SK-N-SH (cell line): ENCODE data around the gene MAN1A1. TPM values are rescaled to one million over a fixed set of nuclear protein-coding genes. Genes with fewer than 3 reads are reported as not detected.

Experiments
- CTCF ChIA-PET: fragments of 300-600, 350-600 bp; formaldehyde crosslinking; extraction: SDS; loops from one replicate; lab custom pipeline; 2021; lab: Yijun Ruan, JAX
- POLR2A ChIA-PET: fragments of 350-600 bp; sonication (Branson Sonifier 250); formaldehyde crosslinking; extraction: SDS; loops from one replicate; lab custom pipeline; 2020; ENCODE audit warnings: antibody characterized with exemption, inconsistent platforms; lab: Yijun Ruan, JAX
- DNase-seq: peaks from one replicate; pipeline ENCODE4 v3.0.0; 2012
- H2AFZ ChIP-seq: fragments of 200-600 bp; sonication (generic); 2 replicates; pipeline ENCODE4 v1.8.1; 2016; ENCODE audit warnings: antibody characterized with exemption, mild to moderate bottlenecking, low read depth
- H3F3A ChIP-seq: fragments of 200-600 bp; sonication (generic); replicated peaks from 2 replicates; pipeline ENCODE3; 2016; ENCODE audit warnings: antibody characterized with exemption, mild to moderate bottlenecking; ENCODE audit not compliant: insufficient read depth
- H3K27ac ChIP-seq, 2 experiments: fragments of 200-500 bp in 1 of 2; fragments of 200-600 bp in 1 of 2; sonication (Bioruptor generic) in 1 of 2; sonication (generic), shearing (Covaris generic) in 1 of 2; 2 replicates each; pipeline versions ENCODE4 v1.5.1 to v1.6.1; 2014 to 2016; ENCODE audit warnings: low read depth in 2 of 2, inconsistent platforms in 1 of 2, low read length in 1 of 2, mild to moderate bottlenecking in 1 of 2, mixed read lengths in 1 of 2
- H3K27me3 ChIP-seq: fragments of 200-600 bp; sonication (generic), shearing (Covaris generic); 2 replicates; pipeline ENCODE4 v1.6.1; 2016; ENCODE audit warnings: mixed run types; ENCODE audit not compliant: insufficient read depth
- H3K36me3 ChIP-seq, 2 experiments: fragments of 200-500 bp in 1 of 2; fragments of 200-600 bp in 1 of 2; sonication (Bioruptor generic) in 1 of 2; sonication (generic) in 1 of 2; replicated peaks in 1 of 2; 2 replicates each; pipeline versions ENCODE3 to v1.5.1; 2014 to 2016; ENCODE audit warnings: low read length in 1 of 2, mild to moderate bottlenecking in 1 of 2; ENCODE audit not compliant: insufficient read depth in 2 of 2, control insufficient read depth in 1 of 2
- H3K4me1 ChIP-seq, 2 experiments: fragments of 200-500 bp in 1 of 2; fragments of 200-600 bp in 1 of 2; sonication (Bioruptor generic) in 1 of 2; sonication (generic), shearing (Covaris generic) in 1 of 2; 2 replicates each; pipeline versions ENCODE4 v1.5.1 to v1.6.1; 2014 to 2016; ENCODE audit warnings: low read depth in 1 of 2, low read length in 1 of 2, mixed run types in 1 of 2; ENCODE audit not compliant: insufficient read depth in 2 of 2, control insufficient read depth in 1 of 2
- H3K4me2 ChIP-seq: fragments of 200-600 bp; sonication (generic), shearing (Covaris generic); 2 replicates; pipeline ENCODE4 v1.6.1; 2017; ENCODE audit warnings: mixed run types
- H3K4me3 ChIP-seq, 2 experiments: fragments of 200-500 bp in 1 of 2; fragments of 200-600 bp in 1 of 2; sonication (Bioruptor generic) in 1 of 2; sonication (generic), shearing (Covaris generic) in 1 of 2; 2 replicates each; pipeline versions ENCODE4 v1.5.1 to v1.8.1; 2014 to 2016; ENCODE audit warnings: low read depth in 2 of 2, inconsistent platforms in 1 of 2, low read length in 1 of 2, mild to moderate bottlenecking in 1 of 2, mixed read lengths in 1 of 2, moderate library complexity in 1 of 2
- H3K79me2 ChIP-seq: fragments of 200-600 bp; sonication (generic); 2 replicates; pipeline ENCODE4 v1.8.1; 2017; ENCODE audit warnings: mild to moderate bottlenecking; ENCODE audit not compliant: insufficient read depth
- H3K9ac ChIP-seq: fragments of 200-600 bp; sonication (generic); 2 replicates; pipeline ENCODE4 v1.6.1; 2017; ENCODE audit warnings: mixed run types
- H3K9me2 ChIP-seq: fragments of 200-600 bp; sonication (generic); 2 replicates; pipeline ENCODE4 v1.6.1; 2017; ENCODE audit warnings: mixed run types
- H3K9me3 ChIP-seq: fragments of 200-600 bp; sonication (generic); 2 replicates; pipeline ENCODE4 v1.6.1; 2017; ENCODE audit warnings: mixed run types, mild to moderate bottlenecking, moderate library complexity
- H4K20me1 ChIP-seq: fragments of 200-600 bp; sonication (generic); 2 replicates; pipeline ENCODE4 v1.6.1; 2017; ENCODE audit warnings: mild to moderate bottlenecking, mixed run types; ENCODE audit not compliant: insufficient read depth
- GATA2 ChIP-seq: sonication (generic); formaldehyde crosslinking; IDR thresholded peaks from 2 replicates; pipeline ENCODE4 v1.5.0; 2020; ENCODE audit warnings: mild to moderate bottlenecking, missing genetic modification reagents
- MEF2A ChIP-seq: IDR thresholded peaks from 2 replicates; pipeline ENCODE4 v1.4.0; 2012; ENCODE audit warnings: low read depth, borderline replicate concordance
- MXI1 ChIP-seq: IDR thresholded peaks from 2 replicates; pipeline ENCODE4 v1.6.1; 2012; ENCODE audit warnings: mild to moderate bottlenecking, low read depth, low read length, improper control_type of control experiment
- NFIC ChIP-seq: IDR thresholded peaks from 2 replicates; pipeline ENCODE4 v1.4.0; 2012; ENCODE audit warnings: borderline replicate concordance
- NRF1 ChIP-seq: IDR thresholded peaks from 2 replicates; pipeline ENCODE4 v1.6.1; 2012; ENCODE audit warnings: low read depth, mild to moderate bottlenecking, low read length
- RAD21 ChIP-seq: IDR thresholded peaks from 2 replicates; pipeline ENCODE4 v1.6.1; 2012; ENCODE audit warnings: mild to moderate bottlenecking, low read length
- RFX5 ChIP-seq: IDR thresholded peaks from 2 replicates; pipeline ENCODE4 v1.6.1; 2012; ENCODE audit warnings: mild to moderate bottlenecking, improper control_type of control experiment, low read length
- YY1 ChIP-seq: IDR thresholded peaks from 2 replicates; pipeline ENCODE4 v1.4.0; 2012; ENCODE audit warnings: low read depth, mild to moderate bottlenecking
- WGBS: methylation state at CpG from one replicate; pipeline ENCODE4 v1.1.6; 2017; ENCODE audit warnings: low lambda C conversion rate; 5-methylcytosine and 5-hydroxymethylcytosine counted together
- polyA plus RNA-seq, 3 experiments: library from polyadenylated mRNA; depleted of rRNA; stranded (reverse); fragments of >200 nt; gene quantifications; 2 replicates each; pipeline ENCODE4 v1.2.3, GENCODE V29; 2012
- TF ChIP-seq, protein P1 (sequence below): IDR thresholded peaks from 2 replicates; pipeline ENCODE4 v1.6.1; 2012; ENCODE audit warnings: mild to moderate bottlenecking, low read depth, low read length, moderate library complexity
- TF ChIP-seq, protein P2 (sequence below): fragments of 150-350 bp; IDR thresholded peaks from 2 replicates; pipeline ENCODE4 v1.6.1; 2017; ENCODE audit warnings: antibody characterized with exemption, low read length, low read depth, borderline replicate concordance

Gene MAN1A1
- polyA plus RNA-seq, 1 of the 3 experiments (the other 2 are of a cell fraction): 28.0 TPM

DNA sequence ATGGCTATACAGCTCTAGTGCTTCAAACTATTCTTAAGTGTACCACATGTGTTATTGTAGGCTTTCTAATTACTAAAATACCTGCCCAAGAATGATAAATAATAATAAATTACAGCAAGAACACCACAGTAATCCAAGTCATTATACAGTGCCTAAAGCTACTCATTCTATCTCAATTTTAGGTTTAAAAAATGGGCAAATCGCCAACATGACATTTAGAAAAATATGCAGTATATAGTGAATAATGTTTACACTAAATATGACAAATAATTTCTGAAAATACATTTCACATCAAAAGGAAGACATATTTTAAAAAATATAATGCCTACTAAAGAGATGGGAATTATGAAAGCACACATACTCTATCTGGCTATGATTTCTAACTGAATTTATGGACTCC, 91.8 kb downstream of the MAN1A1 start (continued):
- TF ChIP-seq, protein P1, sequence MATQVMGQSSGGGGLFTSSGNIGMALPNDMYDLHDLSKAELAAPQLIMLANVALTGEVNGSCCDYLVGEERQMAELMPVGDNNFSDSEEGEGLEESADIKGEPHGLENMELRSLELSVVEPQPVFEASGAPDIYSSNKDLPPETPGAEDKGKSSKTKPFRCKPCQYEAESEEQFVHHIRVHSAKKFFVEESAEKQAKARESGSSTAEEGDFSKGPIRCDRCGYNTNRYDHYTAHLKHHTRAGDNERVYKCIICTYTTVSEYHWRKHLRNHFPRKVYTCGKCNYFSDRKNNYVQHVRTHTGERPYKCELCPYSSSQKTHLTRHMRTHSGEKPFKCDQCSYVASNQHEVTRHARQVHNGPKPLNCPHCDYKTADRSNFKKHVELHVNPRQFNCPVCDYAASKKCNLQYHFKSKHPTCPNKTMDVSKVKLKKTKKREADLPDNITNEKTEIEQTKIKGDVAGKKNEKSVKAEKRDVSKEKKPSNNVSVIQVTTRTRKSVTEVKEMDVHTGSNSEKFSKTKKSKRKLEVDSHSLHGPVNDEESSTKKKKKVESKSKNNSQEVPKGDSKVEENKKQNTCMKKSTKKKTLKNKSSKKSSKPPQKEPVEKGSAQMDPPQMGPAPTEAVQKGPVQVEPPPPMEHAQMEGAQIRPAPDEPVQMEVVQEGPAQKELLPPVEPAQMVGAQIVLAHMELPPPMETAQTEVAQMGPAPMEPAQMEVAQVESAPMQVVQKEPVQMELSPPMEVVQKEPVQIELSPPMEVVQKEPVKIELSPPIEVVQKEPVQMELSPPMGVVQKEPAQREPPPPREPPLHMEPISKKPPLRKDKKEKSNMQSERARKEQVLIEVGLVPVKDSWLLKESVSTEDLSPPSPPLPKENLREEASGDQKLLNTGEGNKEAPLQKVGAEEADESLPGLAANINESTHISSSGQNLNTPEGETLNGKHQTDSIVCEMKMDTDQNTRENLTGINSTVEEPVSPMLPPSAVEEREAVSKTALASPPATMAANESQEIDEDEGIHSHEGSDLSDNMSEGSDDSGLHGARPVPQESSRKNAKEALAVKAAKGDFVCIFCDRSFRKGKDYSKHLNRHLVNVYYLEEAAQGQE: no peak
- TF ChIP-seq MEF2A: no peak
- TF ChIP-seq GATA2 (CRISPR knock-in tag): no peak
- no peak for TF ChIP-seq YY1
- TF ChIP-seq, protein P2, sequence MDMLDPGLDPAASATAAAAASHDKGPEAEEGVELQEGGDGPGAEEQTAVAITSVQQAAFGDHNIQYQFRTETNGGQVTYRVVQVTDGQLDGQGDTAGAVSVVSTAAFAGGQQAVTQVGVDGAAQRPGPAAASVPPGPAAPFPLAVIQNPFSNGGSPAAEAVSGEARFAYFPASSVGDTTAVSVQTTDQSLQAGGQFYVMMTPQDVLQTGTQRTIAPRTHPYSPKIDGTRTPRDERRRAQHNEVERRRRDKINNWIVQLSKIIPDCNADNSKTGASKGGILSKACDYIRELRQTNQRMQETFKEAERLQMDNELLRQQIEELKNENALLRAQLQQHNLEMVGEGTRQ: no peak
- no peak for TF ChIP-seq NRF1

GRCh38 chr6:119256978-119257462, 92.5 kb downstream of the MAN1A1 start:
- TF ChIP-seq RAD21: no peak
- Histone ChIP-seq H3K9me3 (no peaks in the 10 kb centered on the region), H4K20me1 (no peaks in the 10 kb centered on the region), H3K4me1 (no peaks in the 10 kb centered on the region; a peak in 1 of 4 replicates), H3K79me2 (no peaks in the 10 kb centered on the region), H3K27me3 (no peaks in the 10 kb centered on the region), H2AFZ (no peak overlapping the region), H3K9me2 (no peaks in the 10 kb centered on the region), H3K9ac (no peak overlapping the region), H3K27ac (no peak overlapping the region), H3F3A (peaks cover 4% of the 10 kb centered on the region), H3K4me2 (no peak overlapping the region), H3K4me3 (no peak overlapping the region), H3K36me3 (peaks cover 0 to 6% of the 10 kb centered on the region in 2 experiments)
- DNase-seq: no peak
- POLR2A ChIA-PET: no interaction called here
- CTCF ChIA-PET: no interaction called here
- 63% methylated on average over 2 of the region's 2 CpGs for WGBS

DNA sequence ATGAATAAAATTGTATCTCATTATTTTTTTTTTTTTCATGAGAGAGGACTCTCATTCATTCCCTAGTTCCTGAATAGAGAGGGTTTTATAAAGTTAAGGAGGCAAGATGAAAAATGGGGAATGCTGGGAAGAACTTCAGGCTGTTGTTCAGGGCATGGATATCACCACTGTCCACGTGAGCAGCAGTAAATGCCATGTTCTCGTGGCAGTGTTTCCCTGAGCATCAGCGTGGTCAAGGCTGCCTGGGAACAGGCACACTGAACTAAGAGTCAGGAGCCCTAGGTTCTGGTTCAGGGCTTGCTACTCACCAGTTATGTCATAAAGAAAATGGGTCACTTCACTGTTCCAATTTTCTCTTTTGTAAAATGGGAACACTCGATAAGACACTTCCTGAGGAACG, 93.2 kb downstream of the MAN1A1 start:
- TF ChIP-seq NFIC (no peak), MXI1 (no peak), MEF2A (no peak), RFX5 (no peak)
- Histone ChIP-seq H3K4me1 (no peaks in the 10 kb centered on the region; a peak in 1 of 4 replicates), H3K9ac (no peak overlapping the region), H3K79me2 (no peaks in the 10 kb centered on the region), H4K20me1 (no peaks in the 10 kb centered on the region), H3K27ac (no peak overlapping the region), H3F3A (peaks cover 4% of the 10 kb centered on the region), H3K9me3 (no peaks in the 10 kb centered on the region), H3K9me2 (no peaks in the 10 kb centered on the region), H2AFZ (no peak overlapping the region), H3K27me3 (no peaks in the 10 kb centered on the region), H3K4me3 (no peak overlapping the region), H3K4me2 (no peak overlapping the region), H3K36me3 (peaks cover 0 to 6% of the 10 kb centered on the region in 2 experiments)
- ChIA-PET CTCF (interaction anchor here (0.6 kb wide), 1 partner anchor 328 kb away, joined by 4 read pairs; no protein-coding TSS in a partner anchor), POLR2A (no interaction called here)
- WGBS: 92% methylated on average over 5 of the region's 5 CpGs
- no peak for DNase-seq
